ENCODE results near the gene CDKAL1. TPM values are rescaled to one million over a fixed set of nuclear protein-coding genes. Genes with fewer than 3 reads are reported as not detected.

CDKAL1 gene
- total RNA-seq, 4 donors from 2014 or later, result 11.8 to 21.4 (median 13.8) TPM

GRCh38 chr6:20866935-20867703 lies 332.9 kb downstream of the CDKAL1 start:
- no peak for DNase-seq (ENCODE audit: low spot score)
- TF ChIP-seq, protein P1, sequence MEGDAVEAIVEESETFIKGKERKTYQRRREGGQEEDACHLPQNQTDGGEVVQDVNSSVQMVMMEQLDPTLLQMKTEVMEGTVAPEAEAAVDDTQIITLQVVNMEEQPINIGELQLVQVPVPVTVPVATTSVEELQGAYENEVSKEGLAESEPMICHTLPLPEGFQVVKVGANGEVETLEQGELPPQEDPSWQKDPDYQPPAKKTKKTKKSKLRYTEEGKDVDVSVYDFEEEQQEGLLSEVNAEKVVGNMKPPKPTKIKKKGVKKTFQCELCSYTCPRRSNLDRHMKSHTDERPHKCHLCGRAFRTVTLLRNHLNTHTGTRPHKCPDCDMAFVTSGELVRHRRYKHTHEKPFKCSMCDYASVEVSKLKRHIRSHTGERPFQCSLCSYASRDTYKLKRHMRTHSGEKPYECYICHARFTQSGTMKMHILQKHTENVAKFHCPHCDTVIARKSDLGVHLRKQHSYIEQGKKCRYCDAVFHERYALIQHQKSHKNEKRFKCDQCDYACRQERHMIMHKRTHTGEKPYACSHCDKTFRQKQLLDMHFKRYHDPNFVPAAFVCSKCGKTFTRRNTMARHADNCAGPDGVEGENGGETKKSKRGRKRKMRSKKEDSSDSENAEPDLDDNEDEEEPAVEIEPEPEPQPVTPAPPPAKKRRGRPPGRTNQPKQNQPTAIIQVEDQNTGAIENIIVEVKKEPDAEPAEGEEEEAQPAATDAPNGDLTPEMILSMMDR (IDR thresholded peaks at IDR 0.05), result no peak
- no peak for ATAC-seq (ENCODE audit: low FRiP score)

GRCh38 chr6:20868397-20869096 lies 334.3 kb downstream of the CDKAL1 start:
- DNase-seq (ENCODE audit: low spot score), result no peak
- TF ChIP-seq, protein P1 (IDR thresholded peaks at IDR 0.05), result no peak
- ATAC-seq (ENCODE audit: low FRiP score), result no peak

GRCh38 chr6:20870021-20870420 lies 335.8 kb downstream of the CDKAL1 start:
- ATAC-seq (ENCODE audit: low FRiP score) (no peak), DNase-seq (ENCODE audit: low spot score) (no peak)
- TF ChIP-seq, protein P1 (IDR thresholded peaks at IDR 0.05), result no peak

- ATAC-seq (ENCODE audit: low FRiP score), result no peak
- no peak for DNase-seq (ENCODE audit: low spot score)
- TF ChIP-seq, protein P1 (IDR thresholded peaks at IDR 0.05), result no peak
These were observed 336.2 kb downstream of the CDKAL1 start for GRCh38 chr6:20870493-20870892.

GRCh38 chr6:20873425-20874190 lies 339.4 kb downstream of the CDKAL1 start:
- no peak for ATAC-seq (ENCODE audit: low FRiP score)
- DNase-seq (ENCODE audit: low spot score), result no peak
- TF ChIP-seq, protein P1 (IDR thresholded peaks at IDR 0.05), result no peak

DNA sequence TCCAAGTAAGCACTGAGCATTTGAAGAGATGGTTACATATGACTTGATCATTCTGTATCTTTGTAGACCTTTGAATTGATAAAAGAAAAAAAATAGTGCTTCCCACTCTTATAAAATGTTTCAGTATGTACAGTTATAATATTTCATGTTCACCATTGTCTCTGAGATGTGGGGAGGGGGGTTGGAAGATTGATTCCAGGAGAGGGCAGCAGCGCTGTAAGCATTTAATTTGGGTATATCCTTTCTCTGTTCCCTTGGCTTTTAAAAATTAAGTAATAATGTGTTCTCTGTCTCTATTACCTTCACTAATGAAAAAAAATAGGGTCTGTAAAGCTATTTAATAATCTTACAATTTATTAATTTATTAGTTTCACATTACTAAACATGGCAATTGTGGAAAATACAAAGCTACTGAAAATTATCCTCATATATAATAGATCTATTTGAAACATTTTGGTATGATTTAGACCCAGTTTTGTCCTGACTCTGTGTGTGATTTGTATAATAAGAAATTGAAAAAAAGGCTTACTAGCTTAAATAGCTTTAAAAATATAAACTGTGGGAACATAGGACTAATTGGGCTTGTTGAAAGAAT lies 341.2 kb downstream of the CDKAL1 start:
- DNase-seq (ENCODE audit: low spot score) (no peak), ATAC-seq (ENCODE audit: low FRiP score) (no peak)
- TF ChIP-seq, protein P1 (IDR thresholded peaks at IDR 0.05), result no peak

All from omental fat pad (tissue), 4 donors.